HEK293 (cell line): ENCODE data around the gene CCDC144A.

Experiments
- ATF2 ChIP-seq: fragments of 450-650 bp; formaldehyde crosslinking; IDR thresholded peaks from 2 replicates; pipeline ENCODE4 v1.5.1; 2016; ENCODE audit warnings: missing biosample characterization, missing genetic modification characterization, low read depth
- CTCF ChIP-seq: fragments of 450-650 bp; formaldehyde crosslinking; IDR thresholded peaks from 2 replicates; pipeline ENCODE4 v1.5.1; 2016; ENCODE audit warnings: missing biosample characterization, missing genetic modification characterization
- GFI1B ChIP-seq: fragments of 450-650 bp; formaldehyde crosslinking; IDR thresholded peaks from 2 replicates; pipeline ENCODE4 v1.5.1; 2016; ENCODE audit warnings: missing biosample characterization, missing genetic modification characterization
- SP7 ChIP-seq: fragments of 450-650 bp; formaldehyde crosslinking; IDR thresholded peaks from 2 replicates; pipeline ENCODE4 v1.5.1; 2016; ENCODE audit warnings: missing biosample characterization, missing genetic modification characterization
- ZBTB1 ChIP-seq: fragments of 450-650 bp; formaldehyde crosslinking; IDR thresholded peaks from 2 replicates; pipeline ENCODE4 v1.5.1; 2016; ENCODE audit warnings: missing biosample characterization, missing genetic modification characterization
- ZNF121 ChIP-seq: fragments of 450-650 bp; formaldehyde crosslinking; IDR thresholded peaks from 2 replicates; pipeline ENCODE4 v1.5.1; 2016; ENCODE audit warnings: missing biosample characterization, missing genetic modification characterization
- ZNF211 ChIP-seq: fragments of 450-650 bp; formaldehyde crosslinking; IDR thresholded peaks from 2 replicates; pipeline ENCODE4 v1.5.1; 2016; ENCODE audit warnings: low read depth, missing biosample characterization, missing genetic modification characterization
- ZNF560 ChIP-seq: fragments of 450-650 bp; formaldehyde crosslinking; IDR thresholded peaks from 2 replicates; pipeline ENCODE4 v1.5.1; 2017; ENCODE audit warnings: missing biosample characterization, missing genetic modification characterization, borderline replicate concordance
- ZNF664 ChIP-seq: fragments of 450-650 bp; formaldehyde crosslinking; IDR thresholded peaks from 2 replicates; pipeline ENCODE4 v1.5.1; 2016; ENCODE audit warnings: missing biosample characterization, missing genetic modification characterization
- ZNF768 ChIP-seq: fragments of 450-650 bp; formaldehyde crosslinking; IDR thresholded peaks from 2 replicates; pipeline ENCODE4 v1.5.1; 2018; ENCODE audit warnings: missing biosample characterization, mild to moderate bottlenecking, missing genetic modification characterization

GRCh38 chr17:16653367-16654041 is 36.5 kb upstream of the CCDC144A start, which contains the start of gene ZNF624:
- TF ChIP-seq CTCF (tag by site-specific recombination): 0 out of 2 replicates have a peak, but pooled peaks have one; percentile 28
- TF ChIP-seq ZBTB1 (tag by site-specific recombination): no peak
- peak; percentile 17; the same call in 1 of the 2 replicates for TF ChIP-seq ZNF560 (tag by site-specific recombination)
- TF ChIP-seq ZNF211 (tag by site-specific recombination): no peak
- TF ChIP-seq ZNF664 (tag by site-specific recombination): no peak
- TF ChIP-seq ATF2 (tag by site-specific recombination): no peak
- TF ChIP-seq ZNF768 (tag by site-specific recombination): no peak
- peak; percentile 74 for TF ChIP-seq SP7
- no peak for TF ChIP-seq ZNF121 (tag by site-specific recombination)
- no peak for TF ChIP-seq GFI1B
